Stimulated activated CD8-positive, alpha-beta memory T cell treated with anti-CD3 and anti-CD28 coated beads, Interleukin-2, amount 100 ng/mL, for 1 hour (primary cell): ENCODE data around the gene MTHFS.
A peak's percentile ranks its signal among the peaks of the same experiment; 100 is the strongest.
"Not testable (repeated sequence)": the region's sequence is repeated elsewhere in the genome, so short reads cannot be mapped to it uniquely, and the experiment has no call there.

Experiments
- DNase-seq, 2 donors: peaks; one replicate each; pipeline ENCODE4 v3.0.0-alpha.2; 2020; ENCODE audit warnings: low read depth in 2 of 2

Gene MTHFS

GRCh38 chr15:79896634-79897379 lies at the start of gene MTHFS:
Gene MTHFS, minus strand, starts transcription at chr15:79897014. Its CDS starts 26 bp downstream, at chr15:79896988.
- peak; percentile 42 to 52 for DNase-seq

- DNase-seq: no peak
Measured at GRCh38 chr15:79944622-79945021, 47.8 kb upstream of the MTHFS start.

GRCh38 chr15:79943820-79944219 lies 47.0 kb upstream of the MTHFS start:
- no peak for DNase-seq

- DNase-seq: no peak
Measured at GRCh38 chr15:79942741-79943481, 46.1 kb upstream of the MTHFS start.

GRCh38 chr15:79939399-79939798 lies 42.6 kb upstream of the MTHFS start:
- DNase-seq: no peak

GRCh38 chr15:79938143-79938542 lies 41.3 kb upstream of the MTHFS start:
- DNase-seq: no peak

- not testable (repeated sequence) for DNase-seq
Measured at GRCh38 chr15:79935556-79936201, 38.9 kb upstream of the MTHFS start.

- DNase-seq: no peak
Measured at GRCh38 chr15:79933231-79933630, 36.4 kb upstream of the MTHFS start.

GRCh38 chr15:79932447-79932846 lies 35.6 kb upstream of the MTHFS start:
- DNase-seq: no peak

GRCh38 chr15:79930516-79930915 lies 33.7 kb upstream of the MTHFS start:
- DNase-seq: no peak

- no peak for DNase-seq
Measured at GRCh38 chr15:79929412-79929811, 32.6 kb upstream of the MTHFS start.

GRCh38 chr15:79926116-79926515 lies 29.3 kb upstream of the MTHFS start:
- not testable (repeated sequence) for DNase-seq

- DNase-seq: no peak
Measured at GRCh38 chr15:79924379-79924778, 27.6 kb upstream of the MTHFS start.

- DNase-seq: peak; percentile 97 to 98
Measured at GRCh38 chr15:79923515-79924169, 26.8 kb upstream of the MTHFS start.

- DNase-seq: peak; percentile 27 to 47
Measured at GRCh38 chr15:79923079-79923514, 26.3 kb upstream of the MTHFS start.

GRCh38 chr15:79922512-79923078 lies 25.8 kb upstream of the MTHFS start:
- DNase-seq: no peak

GRCh38 chr15:79919749-79920511 lies 23.1 kb upstream of the MTHFS start:
- no peak for DNase-seq

GRCh38 chr15:79919090-79919748 lies 22.4 kb upstream of the MTHFS start:
- DNase-seq: no peak

- DNase-seq: no peak
Measured at GRCh38 chr15:79918278-79918677, 21.5 kb upstream of the MTHFS start.

GRCh38 chr15:79916502-79917132 lies 19.8 kb upstream of the MTHFS start:
- no peak for DNase-seq
